ENCODE results near the gene SALL1. TPM values are rescaled to one million over a fixed set of nuclear protein-coding genes. Genes with fewer than 3 reads are reported as not detected.

The SALL1 gene
- under 1 TPM in 2 of 4 donors, not detected in 2; 0.08 TPM for total RNA-seq

DNA sequence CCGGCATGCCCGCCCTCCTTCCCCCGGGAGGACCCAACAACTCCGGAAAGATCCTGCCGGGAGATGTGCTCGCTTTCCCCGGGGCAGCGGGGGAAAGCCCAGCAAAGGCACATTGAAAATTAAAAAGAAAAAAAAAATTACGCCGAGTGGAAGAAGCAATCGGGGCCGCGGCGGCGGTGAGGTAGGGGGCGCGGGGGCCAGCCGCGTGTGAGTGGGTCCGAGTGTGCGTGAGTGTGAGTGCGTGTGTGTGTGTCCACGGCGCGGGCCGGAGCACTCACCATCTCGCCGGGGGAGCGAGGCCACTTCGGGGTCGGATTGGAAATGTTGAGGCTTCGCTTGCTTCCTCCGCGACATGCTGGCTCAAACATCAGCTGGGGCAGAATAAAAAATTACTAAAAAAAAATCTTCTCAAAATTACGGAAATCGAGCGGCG, at the start of gene SALL1:
TSS of gene SALL1 (minus strand) at position 383 of the 433 bp plus-strand sequence. CDS start at position 354, 29 bp downstream.
- Histone ChIP-seq H3K4me3 (peak within 1 kb of the TSS; percentile 53), H3K27me3 (peaks cover 98% of the 10 kb centered on the region), H3K9me3 (no peaks in the 10 kb centered on the region), H3K4me1 (peaks cover 54% of the 10 kb centered on the region), H3K27ac (no peak within 1 kb of the TSS), H3K36me3 (no peaks in the 10 kb centered on the region)
- TF ChIP-seq POLR2A (IDR thresholded peaks at IDR 0.05) (no peak), EP300 (IDR thresholded peaks at IDR 0.05) (no peak), POLR2AphosphoS5 (IDR thresholded peaks at IDR 0.05) (no peak)
- TF ChIP-seq, protein P1, sequence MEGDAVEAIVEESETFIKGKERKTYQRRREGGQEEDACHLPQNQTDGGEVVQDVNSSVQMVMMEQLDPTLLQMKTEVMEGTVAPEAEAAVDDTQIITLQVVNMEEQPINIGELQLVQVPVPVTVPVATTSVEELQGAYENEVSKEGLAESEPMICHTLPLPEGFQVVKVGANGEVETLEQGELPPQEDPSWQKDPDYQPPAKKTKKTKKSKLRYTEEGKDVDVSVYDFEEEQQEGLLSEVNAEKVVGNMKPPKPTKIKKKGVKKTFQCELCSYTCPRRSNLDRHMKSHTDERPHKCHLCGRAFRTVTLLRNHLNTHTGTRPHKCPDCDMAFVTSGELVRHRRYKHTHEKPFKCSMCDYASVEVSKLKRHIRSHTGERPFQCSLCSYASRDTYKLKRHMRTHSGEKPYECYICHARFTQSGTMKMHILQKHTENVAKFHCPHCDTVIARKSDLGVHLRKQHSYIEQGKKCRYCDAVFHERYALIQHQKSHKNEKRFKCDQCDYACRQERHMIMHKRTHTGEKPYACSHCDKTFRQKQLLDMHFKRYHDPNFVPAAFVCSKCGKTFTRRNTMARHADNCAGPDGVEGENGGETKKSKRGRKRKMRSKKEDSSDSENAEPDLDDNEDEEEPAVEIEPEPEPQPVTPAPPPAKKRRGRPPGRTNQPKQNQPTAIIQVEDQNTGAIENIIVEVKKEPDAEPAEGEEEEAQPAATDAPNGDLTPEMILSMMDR (IDR thresholded peaks at IDR 0.05) = no peak
- 2% methylated on average over 36 of the region's 38 CpGs for WGBS
- DNase-seq (ENCODE audit: low spot score in 2 of 2) = no peak

DNA sequence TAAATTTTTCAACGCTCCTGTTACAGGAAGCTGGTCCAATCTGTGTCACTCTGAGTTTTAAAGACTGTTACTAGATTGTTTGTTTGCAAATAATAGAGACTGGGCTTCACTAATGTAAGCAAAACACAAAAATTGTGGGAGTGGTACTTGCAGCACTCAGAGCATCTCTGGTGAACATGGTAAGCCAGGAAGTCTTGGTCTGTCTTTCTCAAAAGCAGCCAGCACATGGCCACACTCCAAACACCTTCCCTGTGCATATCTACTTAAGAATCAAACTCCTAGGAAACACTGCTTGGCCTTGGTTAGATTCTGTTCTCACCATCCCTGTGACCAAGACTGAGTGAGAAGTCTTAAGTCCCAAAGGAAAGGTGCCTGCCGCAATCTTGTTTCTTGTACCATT, 49.7 kb upstream of the SALL1 start:
- H3K27ac ChIP-seq = no peak overlapping the region

DNA sequence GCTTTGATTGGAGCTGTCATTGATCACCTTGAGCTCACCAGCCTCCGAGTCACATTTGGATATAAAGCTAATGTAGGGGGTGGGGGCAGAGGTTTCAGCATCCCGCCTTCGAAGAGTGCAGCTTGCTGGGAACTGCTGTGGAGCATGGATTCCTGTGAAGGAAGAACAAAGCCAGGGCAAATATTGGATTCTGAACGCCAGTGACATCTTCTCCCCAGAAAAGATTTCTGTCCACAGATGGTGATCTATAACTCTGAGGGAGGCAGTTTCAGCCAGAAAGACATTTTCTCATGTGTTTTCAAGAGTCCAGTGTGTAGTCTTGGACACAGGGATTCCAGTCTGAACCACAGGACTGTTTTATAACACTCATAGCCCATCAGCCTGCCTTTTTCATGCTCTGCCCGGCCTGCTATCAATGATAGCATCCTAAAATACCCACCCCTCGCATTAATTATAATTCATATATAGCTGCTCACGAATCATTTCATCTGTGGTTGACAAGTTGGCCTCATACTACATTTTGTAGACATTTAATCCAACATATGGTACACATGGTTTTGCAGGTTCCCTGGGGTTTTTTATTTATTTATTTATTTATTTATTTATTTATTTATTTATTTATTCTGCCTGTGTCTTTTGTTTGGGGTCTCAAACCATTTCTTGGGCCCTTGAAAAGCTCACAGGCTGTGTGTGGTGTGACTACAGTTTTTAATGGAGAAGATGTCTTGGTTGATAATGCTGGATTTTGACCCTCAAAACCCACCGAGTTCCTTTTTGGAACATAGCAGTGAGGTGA, 47.1 kb upstream of the SALL1 start:
- H3K4me1 ChIP-seq = no peaks in the 10 kb centered on the region
- no peak for DNase-seq (ENCODE audit: low spot score in 2 of 2)
- peaks cover 3% of the 10 kb centered on the region for H3K9me3 ChIP-seq
- H3K27ac ChIP-seq = no peak overlapping the region
- 84% methylated on average over 8 of the region's 8 CpGs for WGBS
- no peaks in the 10 kb centered on the region for H3K36me3 ChIP-seq
- no peak for TF ChIP-seq POLR2AphosphoS5 (IDR thresholded peaks at IDR 0.05)
- TF ChIP-seq, protein P1 (IDR thresholded peaks at IDR 0.05) = no peak
- no peak for TF ChIP-seq EP300 (IDR thresholded peaks at IDR 0.05)
- no peak for TF ChIP-seq POLR2A (IDR thresholded peaks at IDR 0.05)
- no peaks in the 10 kb centered on the region for H3K27me3 ChIP-seq
- no peak overlapping the region for H3K4me3 ChIP-seq

More for the DNA sequence above, 49.7 kb upstream of the SALL1 start:
- Histone ChIP-seq H3K36me3 (no peaks in the 10 kb centered on the region), H3K9me3 (peaks cover 3% of the 10 kb centered on the region), H3K4me3 (no peak overlapping the region), H3K27me3 (no peaks in the 10 kb centered on the region), H3K4me1 (no peaks in the 10 kb centered on the region)
- no peak for DNase-seq (ENCODE audit: low spot score in 2 of 2)
- TF ChIP-seq, protein P1 (IDR thresholded peaks at IDR 0.05) = no peak
- TF ChIP-seq EP300 (IDR thresholded peaks at IDR 0.05) (no peak), POLR2A (IDR thresholded peaks at IDR 0.05) (no peak), POLR2AphosphoS5 (IDR thresholded peaks at IDR 0.05) (no peak)
- 39% methylated on average over 2 of the region's 2 CpGs for WGBS

DNA sequence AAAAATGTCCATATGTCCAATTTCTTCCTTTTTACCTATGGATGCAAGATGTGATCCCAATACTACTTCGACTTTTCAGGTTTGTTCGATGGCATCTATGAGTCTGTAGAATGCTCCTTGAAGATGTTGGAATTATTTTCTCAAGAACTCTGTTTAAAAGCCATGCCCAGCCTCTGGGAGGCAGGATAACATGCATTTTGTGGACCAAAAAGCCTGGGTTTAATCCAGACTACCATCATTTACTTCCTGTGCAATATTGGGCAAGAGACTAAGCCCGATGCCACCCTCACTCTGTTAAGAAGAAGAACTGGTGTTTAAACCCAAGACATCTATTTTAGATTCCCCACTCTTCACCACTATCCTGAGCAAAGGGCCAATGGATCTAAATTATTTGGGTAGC, 42.8 kb upstream of the SALL1 start:
- 94% methylated on average over 3 of the region's 3 CpGs for WGBS
- TF ChIP-seq POLR2A (IDR thresholded peaks at IDR 0.05) = no peak
- TF ChIP-seq, protein P1 (IDR thresholded peaks at IDR 0.05) = no peak
- no peak for TF ChIP-seq EP300 (IDR thresholded peaks at IDR 0.05)
- TF ChIP-seq POLR2AphosphoS5 (IDR thresholded peaks at IDR 0.05) = no peak
- H3K27me3 ChIP-seq = peaks cover 6% of the 10 kb centered on the region
- H3K36me3 ChIP-seq = no peaks in the 10 kb centered on the region
- no peaks in the 10 kb centered on the region for H3K4me1 ChIP-seq
- no peak overlapping the region for H3K27ac ChIP-seq
- H3K9me3 ChIP-seq = no peaks in the 10 kb centered on the region
- no peak for DNase-seq (ENCODE audit: low spot score in 2 of 2)
- H3K4me3 ChIP-seq = no peak overlapping the region

DNA sequence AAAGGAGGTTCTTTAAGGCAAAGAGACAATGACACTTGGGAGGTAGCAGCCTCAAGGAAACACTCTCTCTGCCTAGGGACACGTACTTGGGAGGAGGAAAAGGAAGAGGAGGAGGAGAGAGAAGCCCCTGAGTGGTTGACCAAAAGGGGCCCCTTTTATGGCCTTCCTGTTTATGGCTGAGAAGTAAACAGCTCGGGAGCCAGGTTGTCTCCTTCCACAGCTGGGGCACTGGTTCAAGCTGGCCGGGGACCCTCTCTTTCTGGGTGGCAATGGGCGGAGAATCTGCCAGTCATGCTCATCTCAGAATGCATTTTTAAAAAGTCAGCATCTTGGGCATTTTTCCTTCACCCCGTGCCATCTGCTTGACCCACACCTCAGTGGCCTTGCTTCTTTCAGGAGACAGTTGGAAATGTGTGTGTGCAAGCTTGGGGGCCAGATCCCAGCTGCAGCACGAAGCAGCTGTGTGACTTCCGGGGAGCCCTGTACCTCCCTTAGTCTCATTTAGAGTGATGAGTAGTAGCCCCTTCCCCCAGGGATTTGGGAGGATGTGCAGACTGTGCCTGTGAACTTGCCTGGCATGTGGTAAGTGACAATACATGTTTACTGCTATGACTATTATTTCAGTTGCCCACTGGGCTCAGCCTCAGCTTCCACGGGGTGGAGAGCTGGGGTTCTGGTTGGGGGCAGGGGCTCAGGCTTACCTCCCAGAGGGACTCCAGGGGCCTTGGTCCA, 33.8 kb upstream of the SALL1 start:
- Histone ChIP-seq H3K9me3 (no peaks in the 10 kb centered on the region), H3K4me1 (no peaks in the 10 kb centered on the region), H3K27me3 (peaks cover 17% of the 10 kb centered on the region), H3K4me3 (no peak overlapping the region), H3K27ac (no peak overlapping the region), H3K36me3 (no peaks in the 10 kb centered on the region)
- TF ChIP-seq, protein P1 (IDR thresholded peaks at IDR 0.05) = no peak
- TF ChIP-seq EP300 (IDR thresholded peaks at IDR 0.05) (no peak), POLR2AphosphoS5 (IDR thresholded peaks at IDR 0.05) (no peak), POLR2A (IDR thresholded peaks at IDR 0.05) (no peak)
- WGBS = 18% methylated on average over 5 of the region's 8 CpGs
- no peak for DNase-seq (ENCODE audit: low spot score in 2 of 2)

All from suprapubic skin (tissue), 4 donors.